ENCODE data around the gene NKX2-2.

DNA sequence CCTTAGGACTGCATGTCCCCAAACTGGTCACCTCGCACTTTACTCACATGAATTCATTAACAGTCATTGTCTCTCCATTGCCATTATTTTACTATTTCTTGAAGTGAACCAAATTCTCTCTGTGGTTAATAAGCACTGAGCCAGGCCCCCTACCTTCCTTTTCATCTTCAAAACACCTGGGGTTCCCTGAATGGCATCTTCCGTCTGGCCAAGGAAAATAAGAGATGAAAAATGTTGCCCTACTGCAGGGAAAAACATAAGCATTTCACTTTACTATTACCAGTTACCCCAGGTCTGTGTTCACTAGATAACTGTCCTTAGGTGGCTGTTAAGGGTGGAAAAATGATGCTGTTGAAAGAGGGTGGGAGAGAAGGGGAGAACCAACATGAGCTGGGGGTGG is 10.0 kb upstream of the NKX2-2 start:
- TF ChIP-seq, protein P1, sequence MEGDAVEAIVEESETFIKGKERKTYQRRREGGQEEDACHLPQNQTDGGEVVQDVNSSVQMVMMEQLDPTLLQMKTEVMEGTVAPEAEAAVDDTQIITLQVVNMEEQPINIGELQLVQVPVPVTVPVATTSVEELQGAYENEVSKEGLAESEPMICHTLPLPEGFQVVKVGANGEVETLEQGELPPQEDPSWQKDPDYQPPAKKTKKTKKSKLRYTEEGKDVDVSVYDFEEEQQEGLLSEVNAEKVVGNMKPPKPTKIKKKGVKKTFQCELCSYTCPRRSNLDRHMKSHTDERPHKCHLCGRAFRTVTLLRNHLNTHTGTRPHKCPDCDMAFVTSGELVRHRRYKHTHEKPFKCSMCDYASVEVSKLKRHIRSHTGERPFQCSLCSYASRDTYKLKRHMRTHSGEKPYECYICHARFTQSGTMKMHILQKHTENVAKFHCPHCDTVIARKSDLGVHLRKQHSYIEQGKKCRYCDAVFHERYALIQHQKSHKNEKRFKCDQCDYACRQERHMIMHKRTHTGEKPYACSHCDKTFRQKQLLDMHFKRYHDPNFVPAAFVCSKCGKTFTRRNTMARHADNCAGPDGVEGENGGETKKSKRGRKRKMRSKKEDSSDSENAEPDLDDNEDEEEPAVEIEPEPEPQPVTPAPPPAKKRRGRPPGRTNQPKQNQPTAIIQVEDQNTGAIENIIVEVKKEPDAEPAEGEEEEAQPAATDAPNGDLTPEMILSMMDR (conservative IDR thresholded peaks at IDR 0.05; ENCODE audit: low read depth, low read length): no peak
- no peak for TF ChIP-seq EZH2 (IDR thresholded peaks at IDR 0.05; ENCODE audit: borderline replicate concordance, low read depth, low read length, poor library complexity, severe bottlenecking)
